Measurements from ENCODE around the gene CLBA1.
"Not testable (repeated sequence)": the region's sequence is repeated elsewhere in the genome, so short reads cannot be mapped to it uniquely, and the experiment has no call there.

- not testable (repeated sequence) for TF ChIP-seq EP300, CTCF (IDR thresholded peaks at IDR 0.05)
These were observed 42.2 kb upstream of the CLBA1 start for GRCh38 chr14:104943216-104944015.

Measured in gastroesophageal sphincter (tissue), 3 donors.